Stimulated activated CD4-positive, alpha-beta T cell treated with anti-CD3 and anti-CD28 coated beads, TNF-alpha, amount 100 ng/mL, for 48 hours (primary cell): ENCODE results near the gene GSDMA.
"Not testable (repeated sequence)": the region's sequence is repeated elsewhere in the genome, so short reads cannot be mapped to it uniquely, and the experiment has no call there.

Experiments used
- DNase-seq, 3 donors: peaks; one replicate each; pipeline ENCODE4 v3.0.0-alpha.2; 2020; ENCODE audit warnings: low read depth in 3 of 3

The GSDMA gene

DNA sequence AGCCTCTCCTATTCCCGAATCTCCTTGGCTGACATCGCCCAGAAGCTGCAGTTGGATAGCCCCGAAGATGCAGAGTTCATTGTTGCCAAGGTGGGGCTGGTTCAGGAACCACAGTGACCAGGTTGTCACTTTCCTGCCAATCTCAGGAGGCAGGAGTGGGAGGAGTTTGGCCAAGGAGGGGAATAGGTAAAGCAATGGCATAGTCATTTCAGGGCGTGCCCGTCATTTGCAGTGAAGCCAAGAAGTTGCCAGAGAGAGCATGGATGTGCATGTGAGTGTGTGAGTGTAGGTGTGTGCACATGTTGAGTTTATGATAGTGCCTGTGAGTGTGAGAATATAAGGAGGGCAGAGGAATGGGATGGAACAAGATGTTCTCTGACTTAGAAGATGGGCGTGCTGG, 32.6 kb downstream of the GSDMA start:
- no peak for DNase-seq

DNA sequence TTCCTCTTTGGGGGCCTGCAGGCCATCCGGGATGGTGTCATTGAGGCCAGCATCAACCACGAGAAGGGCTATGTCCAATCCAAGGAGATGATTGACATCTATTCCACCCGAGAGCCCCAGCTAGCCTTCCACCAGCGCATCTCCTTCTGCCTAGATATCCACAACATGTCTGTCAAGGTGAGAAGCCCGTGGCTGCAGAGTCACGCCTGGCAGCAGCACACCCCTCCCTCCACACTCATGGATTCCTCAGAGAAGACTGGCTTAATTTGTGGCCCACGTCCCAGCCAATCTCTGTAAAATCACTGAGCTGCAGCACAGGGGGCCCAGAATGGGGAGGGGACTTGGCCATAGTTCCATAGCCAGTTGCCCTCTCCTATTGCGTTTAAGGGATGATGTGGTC, 33.4 kb downstream of the GSDMA start:
- DNase-seq: no peak

DNA sequence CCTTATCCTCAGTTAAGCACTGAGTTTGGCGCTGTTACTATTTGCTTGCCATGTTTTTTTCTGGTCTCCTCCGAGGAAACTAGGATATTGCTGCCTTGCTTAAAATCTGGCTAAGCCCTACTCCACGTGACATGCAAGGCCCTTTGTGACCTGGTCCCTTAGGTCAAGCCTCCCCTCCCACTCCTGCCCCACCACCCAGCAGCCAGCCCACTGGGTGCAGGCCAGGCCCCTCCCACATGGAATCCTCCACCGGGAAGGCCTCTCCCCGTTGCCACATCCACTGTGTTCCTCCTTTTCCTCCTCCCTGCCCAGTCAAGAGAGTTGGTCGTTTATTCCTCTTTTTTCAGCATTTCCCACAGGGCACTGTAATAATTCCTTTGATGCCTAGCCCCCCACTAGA, 34.0 kb downstream of the GSDMA start:
- no peak for DNase-seq

DNA sequence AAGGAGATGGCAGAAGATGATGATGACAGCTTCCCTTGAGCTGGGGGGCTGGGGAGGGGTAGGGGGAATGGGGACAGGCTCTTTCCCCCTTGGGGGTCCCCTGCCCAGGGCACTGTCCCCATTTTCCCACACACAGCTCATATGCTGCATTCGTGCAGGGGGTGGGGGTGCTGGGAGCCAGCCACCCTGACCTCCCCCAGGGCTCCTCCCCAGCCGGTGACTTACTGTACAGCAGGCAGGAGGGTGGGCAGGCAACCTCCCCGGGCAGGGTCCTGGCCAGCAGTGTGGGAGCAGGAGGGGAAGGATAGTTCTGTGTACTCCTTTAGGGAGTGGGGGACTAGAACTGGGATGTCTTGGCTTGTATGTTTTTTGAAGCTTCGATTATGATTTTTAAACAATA, 34.7 kb downstream of the GSDMA start:
- no peak for DNase-seq

DNA sequence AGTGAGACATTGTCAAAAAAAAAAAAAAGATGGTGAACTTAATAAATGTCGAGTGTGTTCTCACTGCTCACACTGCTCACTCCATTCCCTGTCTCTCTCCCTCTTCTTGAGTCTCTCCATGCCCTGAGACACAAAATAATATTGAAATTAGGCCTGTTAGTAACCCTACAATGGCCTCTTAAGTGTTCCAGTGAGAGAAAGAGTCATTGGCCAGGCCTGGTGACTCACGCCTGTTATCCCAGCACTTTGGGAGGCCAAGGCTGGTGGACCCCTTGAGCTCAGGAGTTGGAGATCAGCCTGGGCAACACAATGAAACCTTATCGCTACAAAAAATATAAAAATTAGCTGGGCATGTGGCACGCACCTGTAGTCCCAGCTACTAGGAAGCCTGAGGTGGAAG, 36.3 kb downstream of the GSDMA start:
- DNase-seq: no peak

DNA sequence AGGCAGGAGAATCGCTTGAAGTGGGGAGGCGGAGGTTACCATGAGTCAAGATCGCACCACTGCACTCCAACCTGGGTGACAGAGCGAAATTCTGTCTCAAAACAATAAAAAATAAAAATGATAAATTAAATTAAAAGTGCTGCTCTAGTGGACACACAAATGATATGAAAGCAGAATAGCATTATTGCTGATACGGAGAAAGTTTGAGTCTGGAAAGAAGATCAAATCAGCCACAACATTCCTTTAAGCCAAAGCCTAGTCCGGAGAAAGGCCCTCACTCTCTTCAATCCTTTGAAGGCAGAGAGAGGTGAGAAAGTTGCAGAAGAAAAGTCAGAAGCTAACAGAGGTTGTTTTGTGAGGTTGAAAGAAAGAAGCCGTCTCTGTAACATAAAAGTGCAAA, 37.4 kb downstream of the GSDMA start:
- DNase-seq: no peak

DNA sequence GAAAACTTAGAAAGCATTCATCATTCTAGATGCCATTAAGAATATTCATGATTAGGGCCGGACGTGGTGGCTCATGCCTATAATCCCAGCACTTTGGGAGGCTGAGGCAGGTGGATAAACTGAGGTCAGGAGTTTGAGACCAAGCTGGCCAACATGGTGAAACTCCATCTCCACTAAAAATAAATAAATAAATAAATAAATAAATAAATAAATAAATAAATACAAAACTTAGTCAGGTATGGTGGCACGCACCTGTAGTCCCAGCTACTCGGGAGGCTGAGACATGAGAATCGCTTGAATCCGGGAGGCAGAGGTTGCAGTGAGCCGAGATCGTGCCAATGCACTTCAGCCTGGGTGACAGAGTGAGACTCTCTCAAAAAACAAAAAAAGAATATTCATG, 38.5 kb downstream of the GSDMA start:
- not testable (repeated sequence) for DNase-seq

DNA sequence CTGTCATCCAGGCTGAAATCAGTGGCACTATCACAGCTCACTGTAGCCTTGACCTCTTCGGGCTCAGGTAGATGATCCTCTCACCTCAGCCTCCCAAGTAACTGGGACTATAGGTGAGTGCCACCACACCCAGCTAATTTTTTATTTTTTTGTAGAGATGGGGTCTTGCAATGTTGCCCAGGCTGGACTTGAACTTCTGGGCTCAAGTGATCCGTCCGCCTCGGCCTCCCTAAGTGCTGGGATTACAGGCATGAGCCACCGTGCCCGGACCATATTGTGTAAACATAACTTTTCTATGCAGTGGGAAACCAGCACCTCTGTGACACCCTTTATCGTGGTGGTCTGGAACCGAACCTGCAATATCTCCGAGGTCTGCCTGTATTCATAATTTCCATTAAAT, 41.3 kb downstream of the GSDMA start:
- no peak for DNase-seq

DNA sequence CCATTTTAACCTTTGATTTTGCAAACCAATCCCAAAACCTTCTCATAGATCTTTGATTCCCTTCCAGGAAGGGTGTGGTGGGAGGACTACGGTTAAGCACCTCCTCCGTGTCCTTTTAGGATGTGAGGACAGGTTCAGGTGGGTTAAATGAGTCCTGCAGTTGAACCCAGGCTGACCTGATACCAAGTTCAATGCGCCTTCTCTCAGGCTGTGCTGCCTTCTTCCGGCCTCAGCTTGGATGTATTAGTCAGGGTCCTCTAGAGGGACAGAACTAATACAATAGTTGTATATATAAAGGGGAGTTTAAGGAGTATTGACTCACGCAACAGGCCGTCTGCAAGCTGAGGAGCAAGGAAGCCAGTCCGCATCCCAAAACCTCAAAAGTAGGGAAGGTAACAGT, 41.9 kb downstream of the GSDMA start:
- DNase-seq: no peak

DNA sequence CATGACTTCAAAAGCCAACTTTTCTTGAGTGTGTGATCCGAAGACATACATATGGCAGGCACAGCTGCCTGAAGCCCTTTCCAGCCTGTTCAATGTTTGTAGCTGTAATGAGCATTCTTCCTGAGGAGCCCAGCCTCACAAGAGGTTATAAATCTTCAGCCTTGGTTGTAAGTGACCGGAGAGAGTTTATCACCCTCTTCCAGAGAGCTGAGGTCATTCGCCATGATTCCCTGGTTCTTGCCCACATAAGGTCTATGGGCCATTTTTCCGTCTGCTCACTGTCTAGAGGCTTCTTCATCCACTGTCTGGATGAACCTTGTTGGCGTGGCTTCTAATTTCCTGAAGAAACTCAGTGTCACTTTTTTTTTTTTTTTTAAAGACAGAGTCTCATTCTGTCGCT, 42.7 kb downstream of the GSDMA start:
- no peak for DNase-seq

DNA sequence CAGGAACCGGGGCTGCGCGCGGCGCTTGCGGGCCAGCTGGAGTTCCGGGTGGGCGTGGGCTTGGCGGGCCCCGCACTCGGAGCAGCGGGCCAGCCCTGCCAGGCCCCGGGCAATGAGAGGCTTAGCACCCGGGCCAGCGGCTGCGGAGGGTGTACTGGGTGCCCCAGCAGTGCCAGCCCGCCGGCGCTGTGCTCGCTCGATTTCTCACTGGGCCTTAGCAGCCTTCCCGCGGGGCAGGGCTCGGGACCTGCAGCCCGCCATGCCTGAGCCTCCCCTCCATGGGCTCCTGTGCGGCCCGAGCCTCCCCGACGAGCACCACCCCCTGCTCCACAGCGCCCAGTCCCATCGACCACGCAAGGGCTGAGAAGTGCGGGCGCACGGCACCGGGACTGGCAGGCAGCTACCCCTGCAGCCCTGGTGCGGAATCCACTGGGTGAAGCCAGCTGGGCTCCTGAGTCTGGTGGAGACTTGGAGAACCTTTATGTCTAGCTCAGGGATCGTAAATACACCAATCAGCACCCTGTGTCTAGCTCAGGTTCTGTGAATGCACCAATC, 48.2 kb downstream of the GSDMA start:
- not testable (repeated sequence) for DNase-seq

DNA sequence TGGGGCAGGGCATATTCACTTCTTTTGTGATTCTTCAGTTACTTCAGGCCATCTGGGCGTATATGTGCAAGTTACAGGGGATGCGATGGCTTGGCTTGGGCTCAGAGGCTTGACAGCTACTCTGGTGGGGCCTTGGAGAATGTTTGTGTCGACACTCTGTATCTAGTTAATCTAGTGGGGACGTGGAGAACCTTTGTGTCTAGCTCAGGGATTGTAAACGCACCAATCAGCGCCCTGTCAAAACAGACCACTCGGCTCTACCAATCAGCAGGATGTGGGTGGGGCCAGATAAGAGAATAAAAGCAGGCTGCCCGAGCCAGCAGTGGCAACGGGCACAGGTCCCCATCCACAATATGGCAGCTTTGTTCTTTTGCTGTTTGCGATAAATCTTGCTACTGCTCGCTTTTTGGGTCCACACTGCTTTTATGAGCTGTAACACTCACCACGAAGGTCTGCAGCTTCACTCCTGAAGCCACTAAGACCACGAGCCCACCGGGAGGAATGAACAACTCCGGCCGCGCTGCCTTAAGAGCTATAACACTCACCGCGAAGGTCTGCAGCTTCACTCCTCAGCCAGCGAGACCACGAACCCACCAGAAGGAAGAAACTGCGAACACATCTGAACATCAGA, 49.3 kb downstream of the GSDMA start:
- not testable (repeated sequence) for DNase-seq

DNA sequence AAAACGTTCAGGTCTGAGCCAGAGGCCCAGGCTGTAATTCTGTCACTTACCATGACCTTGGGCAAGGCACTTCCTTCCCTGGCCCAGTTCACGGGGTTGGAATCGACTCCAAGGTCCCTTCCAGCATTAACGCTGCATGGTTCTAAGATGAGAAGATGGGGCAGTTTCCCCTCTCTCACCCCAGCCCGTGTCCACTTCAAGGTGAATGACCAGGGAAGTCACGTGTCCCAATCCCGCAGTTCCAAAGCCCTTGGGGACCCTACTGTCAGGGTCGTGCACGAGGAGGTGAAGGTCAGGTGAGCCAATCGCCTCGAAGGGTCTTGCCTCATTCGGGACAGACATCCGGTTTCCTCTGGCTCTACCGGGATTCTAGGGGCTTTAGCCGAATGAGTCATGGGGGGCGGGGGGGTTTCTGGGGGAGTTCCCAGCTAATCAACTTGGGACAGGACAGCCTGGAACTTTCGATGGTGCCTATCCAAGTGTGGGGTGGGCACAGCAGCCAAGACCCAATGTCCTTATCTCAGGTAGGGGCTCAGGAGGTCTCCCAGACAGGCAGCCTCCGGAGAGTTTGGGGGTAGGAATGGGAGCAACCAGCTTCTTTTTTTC, 51.7 kb downstream of the GSDMA start:
- no peak for DNase-seq

DNA sequence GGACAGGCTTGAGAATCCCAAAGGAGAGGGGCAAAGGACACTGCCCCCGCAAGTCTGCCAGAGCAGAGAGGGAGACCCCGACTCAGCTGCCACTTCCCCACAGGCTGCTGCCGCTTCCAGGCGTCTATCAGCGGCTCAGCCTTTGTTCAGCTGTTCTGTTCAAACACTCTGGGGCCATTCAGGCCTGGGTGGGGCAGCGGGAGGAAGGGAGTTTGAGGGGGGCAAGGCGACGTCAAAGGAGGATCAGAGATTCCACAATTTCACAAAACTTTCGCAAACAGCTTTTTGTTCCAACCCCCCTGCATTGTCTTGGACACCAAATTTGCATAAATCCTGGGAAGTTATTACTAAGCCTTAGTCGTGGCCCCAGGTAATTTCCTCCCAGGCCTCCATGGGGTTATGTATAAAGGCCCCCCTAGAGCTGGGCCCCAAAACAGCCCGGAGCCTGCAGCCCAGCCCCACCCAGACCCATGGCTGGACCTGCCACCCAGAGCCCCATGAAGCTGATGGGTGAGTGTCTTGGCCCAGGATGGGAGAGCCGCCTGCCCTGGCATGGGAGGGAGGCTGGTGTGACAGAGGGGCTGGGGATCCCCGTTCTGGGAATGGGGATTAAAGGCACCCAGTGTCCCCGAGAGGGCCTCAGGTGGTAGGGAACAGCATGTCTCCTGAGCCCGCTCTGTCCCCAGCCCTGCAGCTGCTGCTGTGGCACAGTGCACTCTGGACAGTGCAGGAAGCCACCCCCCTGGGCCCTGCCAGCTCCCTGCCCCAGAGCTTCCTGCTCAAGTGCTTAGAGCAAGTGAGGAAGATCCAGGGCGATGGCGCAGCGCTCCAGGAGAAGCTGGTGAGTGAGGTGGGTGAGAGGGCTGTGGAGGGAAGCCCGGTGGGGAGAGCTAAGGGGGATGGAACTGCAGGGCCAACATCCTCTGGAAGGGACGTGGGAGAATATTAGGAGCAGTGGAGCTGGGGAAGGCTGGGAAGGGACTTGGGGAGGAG, 52.5 kb downstream of the GSDMA start, which contains the start of gene CSF3:
Gene CSF3, plus strand, starts transcription at position 436 of the 993 bp plus-strand sequence. Its CDS starts 35 bp downstream, at position 471.
- DNase-seq: no peak

DNA sequence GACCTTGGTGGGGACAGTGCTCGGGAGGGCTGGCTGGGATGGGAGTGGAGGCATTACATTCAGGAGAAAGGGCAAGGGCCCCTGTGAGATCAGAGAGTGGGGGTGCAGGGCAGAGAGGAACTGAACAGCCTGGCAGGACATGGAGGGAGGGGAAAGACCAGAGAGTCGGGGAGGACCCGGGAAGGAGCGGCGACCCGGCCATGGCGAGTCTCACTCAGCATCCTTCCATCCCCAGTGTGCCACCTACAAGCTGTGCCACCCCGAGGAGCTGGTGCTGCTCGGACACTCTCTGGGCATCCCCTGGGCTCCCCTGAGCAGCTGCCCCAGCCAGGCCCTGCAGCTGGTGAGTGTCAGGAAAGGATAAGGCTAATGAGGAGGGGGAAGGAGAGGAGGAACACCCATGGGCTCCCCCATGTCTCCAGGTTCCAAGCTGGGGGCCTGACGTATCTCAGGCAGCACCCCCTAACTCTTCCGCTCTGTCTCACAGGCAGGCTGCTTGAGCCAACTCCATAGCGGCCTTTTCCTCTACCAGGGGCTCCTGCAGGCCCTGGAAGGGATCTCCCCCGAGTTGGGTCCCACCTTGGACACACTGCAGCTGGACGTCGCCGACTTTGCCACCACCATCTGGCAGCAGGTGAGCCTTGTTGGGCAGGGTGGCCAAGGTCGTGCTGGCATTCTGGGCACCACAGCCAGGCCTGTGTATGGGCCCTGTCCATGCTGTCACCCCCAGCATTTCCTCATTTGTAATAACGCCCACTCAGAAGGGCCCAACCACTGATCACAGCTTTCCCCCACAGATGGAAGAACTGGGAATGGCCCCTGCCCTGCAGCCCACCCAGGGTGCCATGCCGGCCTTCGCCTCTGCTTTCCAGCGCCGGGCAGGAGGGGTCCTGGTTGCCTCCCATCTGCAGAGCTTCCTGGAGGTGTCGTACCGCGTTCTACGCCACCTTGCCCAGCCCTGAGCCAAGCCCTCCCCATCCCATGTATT, 53.5 kb downstream of the GSDMA start:
- no peak for DNase-seq

DNA sequence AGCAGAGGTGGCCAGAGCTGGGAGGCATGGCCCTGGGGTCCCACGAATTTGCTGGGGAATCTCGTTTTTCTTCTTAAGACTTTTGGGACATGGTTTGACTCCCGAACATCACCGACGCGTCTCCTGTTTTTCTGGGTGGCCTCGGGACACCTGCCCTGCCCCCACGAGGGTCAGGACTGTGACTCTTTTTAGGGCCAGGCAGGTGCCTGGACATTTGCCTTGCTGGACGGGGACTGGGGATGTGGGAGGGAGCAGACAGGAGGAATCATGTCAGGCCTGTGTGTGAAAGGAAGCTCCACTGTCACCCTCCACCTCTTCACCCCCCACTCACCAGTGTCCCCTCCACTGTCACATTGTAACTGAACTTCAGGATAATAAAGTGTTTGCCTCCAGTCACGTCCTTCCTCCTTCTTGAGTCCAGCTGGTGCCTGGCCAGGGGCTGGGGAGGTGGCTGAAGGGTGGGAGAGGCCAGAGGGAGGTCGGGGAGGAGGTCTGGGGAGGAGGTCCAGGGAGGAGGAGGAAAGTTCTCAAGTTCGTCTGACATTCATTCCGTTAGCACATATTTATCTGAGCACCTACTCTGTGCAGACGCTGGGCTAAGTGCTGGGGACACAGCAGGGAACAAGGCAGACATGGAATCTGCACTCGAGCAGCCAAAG, 54.7 kb downstream of the GSDMA start:
- DNase-seq: no peak

DNA sequence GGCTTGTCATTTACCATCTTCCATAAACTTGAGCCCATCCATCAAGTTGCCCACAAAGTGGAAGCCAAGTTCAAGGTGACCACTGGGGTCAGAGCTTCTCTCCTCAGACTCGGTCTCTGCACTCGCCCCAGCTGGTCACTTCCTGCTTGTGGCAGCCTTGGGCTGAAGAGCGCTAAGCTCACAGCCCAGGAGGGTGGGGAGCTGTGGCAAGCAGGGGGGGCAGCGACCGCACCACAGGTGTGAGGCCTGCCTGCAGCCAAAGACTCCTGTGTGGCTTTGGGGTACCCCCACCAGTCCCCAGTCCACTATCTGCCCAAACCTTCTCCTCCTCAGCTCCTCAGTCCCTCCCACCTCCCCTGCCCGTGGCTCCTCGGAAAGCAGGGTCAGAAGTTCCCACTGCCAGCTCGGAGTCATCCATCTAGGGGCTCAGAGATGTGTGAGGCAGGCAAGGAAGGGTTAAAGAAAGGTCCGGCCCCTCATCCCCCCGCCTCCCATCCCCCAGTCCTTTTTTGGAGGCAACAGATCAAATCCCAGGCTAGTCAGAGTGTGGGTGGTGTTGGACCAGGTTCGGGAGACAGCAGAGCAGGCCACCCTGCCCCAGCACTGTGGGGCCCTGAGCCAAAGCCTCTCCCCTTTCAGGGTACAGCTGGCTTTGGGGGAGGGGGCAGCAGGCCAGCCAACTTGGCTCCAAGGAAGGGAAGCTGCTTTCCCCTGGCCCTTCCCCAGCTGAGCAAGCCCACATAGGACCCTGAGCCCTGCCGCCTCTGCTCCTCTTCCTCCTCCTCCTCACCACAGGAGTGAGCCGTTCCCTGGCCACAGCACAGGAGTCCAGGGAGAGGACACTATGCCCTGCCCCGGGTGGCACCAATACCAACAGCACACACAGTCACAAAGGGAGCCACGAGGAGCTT, 55.7 kb downstream of the GSDMA start:
- DNase-seq: no peak

DNA sequence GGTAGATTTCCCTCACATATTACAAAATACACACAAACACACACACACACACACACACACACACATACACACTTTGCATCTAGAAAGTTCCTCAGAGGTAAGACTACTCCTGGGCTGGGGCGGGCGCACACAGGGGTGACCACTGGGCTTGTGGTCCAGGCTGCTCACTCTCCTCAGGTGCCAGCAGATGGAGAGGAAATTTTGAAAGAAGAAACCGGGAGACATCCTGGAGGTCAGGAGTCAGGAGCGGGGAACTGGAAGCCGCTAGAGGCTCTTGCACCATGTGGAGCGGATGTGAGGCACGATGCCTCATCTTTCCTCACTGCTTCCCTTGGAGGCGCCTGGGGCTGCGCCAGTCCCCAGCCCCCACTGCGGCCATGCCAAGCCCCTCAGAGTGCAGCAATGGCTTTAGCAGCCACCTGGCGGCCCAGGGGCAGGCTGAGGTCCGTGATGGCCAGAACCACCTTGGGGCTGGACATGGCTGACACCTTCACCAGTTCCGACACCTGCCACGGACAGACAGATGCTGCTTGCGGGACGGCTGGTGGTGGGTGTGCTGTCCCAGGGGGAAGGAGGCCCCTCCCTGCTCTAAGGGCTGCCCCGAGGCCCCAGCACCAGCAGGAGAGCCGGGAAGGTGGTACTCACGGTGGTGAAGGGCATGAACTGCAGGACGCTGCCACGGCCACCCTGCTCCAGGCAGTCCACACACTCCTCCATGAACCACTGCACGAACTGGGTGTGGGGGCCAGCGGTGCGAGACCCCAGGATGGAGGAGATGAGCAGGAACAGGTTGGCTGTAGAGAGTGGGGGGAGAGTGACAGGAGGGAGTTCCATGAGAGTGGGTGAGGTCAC, 56.6 kb downstream of the GSDMA start:
- DNase-seq: no peak

DNA sequence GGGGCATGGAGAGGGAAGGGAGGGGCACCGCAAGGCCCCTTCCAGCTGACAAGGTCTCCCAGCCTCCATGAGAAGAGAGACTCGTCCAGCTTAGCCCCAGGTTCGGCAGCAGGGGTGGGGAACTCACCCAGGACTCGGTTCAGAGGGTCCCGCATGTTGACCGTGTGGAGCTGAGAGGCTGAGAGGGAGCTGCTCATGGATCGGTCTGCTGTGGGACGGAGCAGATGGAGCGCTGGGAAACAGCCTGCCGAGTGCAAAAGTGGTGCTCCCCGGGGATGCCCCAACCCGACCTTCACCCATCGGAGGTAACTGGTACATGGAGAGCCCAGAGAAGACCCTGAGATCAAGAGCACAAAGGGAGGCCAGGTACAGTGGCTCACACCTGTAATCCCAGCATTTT, 57.3 kb downstream of the GSDMA start:
- no peak for DNase-seq
